Lower leg skin (tissue), 4 donors: ENCODE data around the gene TESK1. TPM values are rescaled to one million over a fixed set of nuclear protein-coding genes. Genes with fewer than 3 reads are reported as not detected.

Source experiments
- DNase-seq, 2 donors: peaks; one replicate each; pipeline ENCODE4 v3.0.0-alpha.2; 2019; ENCODE audit warnings: low spot score in 2 of 2
- H3K4me3 ChIP-seq: fragments of 200-600 bp; sonication (generic); 2 replicates; pipeline ENCODE4 v1.5.1; 2017; ENCODE audit warnings: mild to moderate bottlenecking, low read depth; ENCODE audit not compliant: poor library complexity, severe bottlenecking
- CTCF ChIP-seq, 3 donors: fragments of 450-650 bp; IDR thresholded peaks; one replicate each; pipeline ENCODE4 v1.5.1; 2016; ENCODE audit warnings: antibody characterized with exemption in 3 of 3, mild to moderate bottlenecking in 3 of 3, moderate library complexity in 2 of 3
- POLR2A ChIP-seq, 2 donors: fragments of 450-650 bp; IDR thresholded peaks; one replicate each; pipeline ENCODE4 v1.6.1; 2016 to 2017; ENCODE audit warnings: antibody characterized with exemption in 2 of 2, mild to moderate bottlenecking in 1 of 2, moderate library complexity in 1 of 2
- WGBS, 2 donors: methylation state at CpG; one replicate each; pipeline ENCODE4 v1.1.5; 2018; 5-methylcytosine and 5-hydroxymethylcytosine counted together
- intact Hi-C: fragments of 100-400 bp; cut with DNase I; formaldehyde crosslinking; loops from one replicate; pipeline ENCODE4 v1.15.0; 2023; ENCODE audit warnings: low total_unique reads
- total RNA-seq, 4 donors: library from RNA; depleted of rRNA; stranded (reverse); fragments of >200 nt; gene quantifications; one replicate each; pipeline ENCODE4 v1.1.0, GENCODE V29; 2016

Gene TESK1
- total RNA-seq, 4 donors from 2014 or later = 20.8 to 43.5 (median 33.0) TPM

DNA sequence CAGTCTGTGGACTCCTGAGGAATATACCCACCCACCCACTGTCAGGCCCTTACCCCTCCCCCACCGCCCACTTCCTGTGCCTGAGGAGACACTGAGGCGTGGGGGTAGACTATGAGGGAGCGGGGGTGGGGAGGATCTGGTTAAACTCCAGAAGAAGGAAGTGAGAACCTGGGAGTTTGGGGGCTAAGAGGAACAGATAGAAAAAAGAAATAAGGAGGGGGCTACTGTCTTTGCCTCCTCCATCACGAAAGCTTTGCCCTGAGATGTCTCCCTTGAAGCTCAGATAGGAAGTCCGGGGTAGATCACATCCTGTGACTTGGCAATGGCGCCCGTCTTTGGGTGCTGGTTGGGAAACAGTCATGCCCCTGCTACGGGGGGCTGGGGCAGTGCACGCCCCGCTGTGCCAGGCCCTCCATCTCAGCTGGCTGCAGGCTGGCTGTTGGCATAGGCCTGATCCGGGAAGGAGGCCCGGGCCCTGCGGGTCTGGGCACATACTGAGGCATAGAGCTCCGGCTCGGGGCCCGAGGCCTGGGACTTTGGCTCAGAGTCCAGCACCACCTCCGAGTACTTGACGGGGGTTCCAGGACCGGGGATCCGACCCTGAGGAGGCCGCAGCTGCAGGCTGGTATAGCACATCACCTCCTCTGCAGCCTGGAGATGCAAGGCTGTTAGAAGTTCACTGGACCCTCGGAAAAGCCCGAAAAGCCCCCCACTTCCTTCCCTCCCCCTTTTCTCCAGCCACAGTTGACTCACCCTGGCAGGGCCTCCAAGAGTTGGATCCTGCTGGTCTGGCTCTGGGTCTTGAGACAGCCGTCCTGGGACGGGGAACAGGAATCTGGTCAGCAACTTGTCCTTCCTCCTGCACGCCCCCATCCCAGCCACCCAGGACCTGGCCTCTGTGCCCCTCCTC is 44.6 kb downstream of the TESK1 start:
- 45 to 60% methylated on average over 11 to 26 of the region's 26 CpGs for WGBS, 2 donors
- TF ChIP-seq POLR2A (IDR thresholded peaks at IDR 0.05) (no peak), CTCF (IDR thresholded peaks at IDR 0.05) (no peak)
- DNase-seq = peak in 1 of 2 donors; percentile 84
- no peak overlapping the region for H3K4me3 ChIP-seq
- intact Hi-C loops = no loop called here

- intact Hi-C loops = no loop called here
- DNase-seq = peak in 1 of 2 donors; percentile 82
- TF ChIP-seq CTCF (IDR thresholded peaks at IDR 0.05) = no peak
- TF ChIP-seq POLR2A (IDR thresholded peaks at IDR 0.05) = no peak
- no peak within 1 kb of the TSS for H3K4me3 ChIP-seq
- WGBS, 2 donors = 68 to 73% methylated on average over 19 to 22 of the region's 22 CpGs
Observed at GRCh38 chr9:35650341-35651158, 45.5 kb downstream of the TESK1 start, which contains the start of gene SIT1. TSS of gene SIT1 (minus strand) at chr9:35650931. CDS start at chr9:35650853, 78 bp downstream.

DNA sequence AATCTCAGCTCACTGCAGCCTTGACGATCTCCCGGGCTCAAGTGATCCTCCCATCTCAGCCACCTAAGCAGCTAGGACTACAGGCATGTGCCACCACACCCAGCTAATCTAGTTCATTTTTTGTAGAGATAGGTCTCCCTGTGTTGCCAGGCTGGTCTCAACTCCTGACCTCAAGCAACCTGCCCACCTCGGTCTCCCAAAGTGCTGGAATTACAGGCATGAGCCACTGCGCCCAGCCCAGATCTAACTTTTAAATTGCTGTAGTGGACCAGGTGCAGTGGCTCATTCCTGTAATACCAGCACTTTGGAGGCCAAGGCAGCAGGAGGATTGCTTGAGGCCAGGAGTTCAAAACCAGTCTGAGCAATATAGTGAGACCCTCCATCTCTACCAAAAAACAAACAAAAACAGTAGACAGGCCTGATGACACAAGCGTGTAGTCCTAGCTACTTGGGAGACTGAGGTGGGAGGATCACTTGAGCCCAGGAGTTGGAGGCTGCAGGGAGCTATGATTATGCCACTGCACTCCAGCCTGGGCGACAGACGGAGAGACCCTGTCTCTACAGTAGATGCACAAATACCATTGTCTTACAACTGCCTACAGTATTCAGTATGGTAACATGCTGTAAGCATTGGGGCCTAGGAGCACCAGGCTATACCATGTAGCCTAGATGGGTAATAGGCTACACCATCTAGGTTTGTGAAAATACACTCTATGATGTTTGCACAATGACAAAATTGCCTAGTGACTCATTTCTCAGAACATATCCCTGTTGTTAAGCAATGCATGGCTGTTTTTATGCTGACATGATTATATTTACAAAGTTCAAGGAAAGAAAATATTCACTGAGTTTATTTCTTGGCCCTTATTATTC is 47.1 kb downstream of the TESK1 start:
- H3K4me3 ChIP-seq = no peak overlapping the region
- no peak for DNase-seq
- WGBS, 2 donors = 75 to 76% methylated on average over 7 of the region's 7 CpGs
- TF ChIP-seq POLR2A (IDR thresholded peaks at IDR 0.05) = no peak
- no peak for TF ChIP-seq CTCF (IDR thresholded peaks at IDR 0.05)
- intact Hi-C loops = no loop called here

DNA sequence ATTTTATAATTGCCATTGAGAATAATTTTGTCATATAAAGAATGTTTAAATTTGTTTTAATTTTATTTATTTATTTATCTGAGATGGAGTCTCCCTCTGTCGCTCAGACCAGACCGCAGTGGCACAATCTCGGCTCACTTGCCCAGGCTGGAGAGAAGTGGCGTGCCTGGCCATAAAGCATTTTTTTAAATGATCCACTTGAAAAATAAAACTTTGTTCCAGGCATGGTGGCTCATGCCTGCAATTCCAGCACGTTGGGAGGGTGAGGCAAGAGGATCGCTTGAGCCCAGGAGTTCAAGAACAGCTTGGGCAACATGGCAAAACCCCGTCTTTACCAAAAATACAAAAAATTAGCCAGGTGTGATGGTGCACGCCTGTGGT is 47.8 kb downstream of the TESK1 start:
- intact Hi-C loops = no loop called here
- no peak overlapping the region for H3K4me3 ChIP-seq
- DNase-seq = no peak
- WGBS, 2 donors = 87 to 88% methylated on average over 8 of the region's 8 CpGs
- TF ChIP-seq CTCF (IDR thresholded peaks at IDR 0.05) (no peak), POLR2A (IDR thresholded peaks at IDR 0.05) (no peak)

DNA sequence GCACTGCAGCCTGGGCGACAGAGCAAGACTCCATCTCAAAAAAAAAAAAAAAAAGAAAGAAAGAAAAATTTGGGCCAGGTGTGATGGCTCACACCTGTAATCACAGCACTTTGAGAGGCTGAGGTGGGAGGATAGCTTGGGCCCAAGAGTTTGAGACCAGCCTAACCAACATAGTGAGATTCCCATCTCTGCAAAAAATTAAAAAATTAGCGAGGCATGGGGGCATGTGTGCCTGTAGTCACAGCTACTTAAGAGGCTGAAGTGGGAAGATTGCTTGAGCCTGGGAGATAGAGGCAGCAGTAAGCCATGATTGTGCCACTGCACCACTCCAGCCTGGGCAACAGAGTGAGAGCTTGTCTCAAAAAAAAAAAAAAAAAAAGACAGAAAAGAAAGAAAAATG is 48.5 kb downstream of the TESK1 start:
- TF ChIP-seq CTCF (IDR thresholded peaks at IDR 0.05) (no peak), POLR2A (IDR thresholded peaks at IDR 0.05) (no peak)
- intact Hi-C loops = no loop called here
- WGBS, 2 donors = 83 to 91% methylated on average over 2 of the region's 2 CpGs

More for the DNA sequence above, 48.5 kb downstream of the TESK1 start:
- peak in 1 of 2 donors; percentile 17 for DNase-seq
- H3K4me3 ChIP-seq = no peak overlapping the region
